ENCODE measurements around the gene STPG4.

STPG4 gene

GRCh38 chr2:47069628-47070154 lies 85.4 kb downstream of the STPG4 start:
- no peak for DNase-seq

GRCh38 chr2:47068981-47069627 lies 86.0 kb downstream of the STPG4 start:
- no peak for DNase-seq

GRCh38 chr2:47067788-47068407 lies 87.2 kb downstream of the STPG4 start:
- no peak for DNase-seq

- DNase-seq = no peak
These were observed 89.2 kb downstream of the STPG4 start for GRCh38 chr2:47065771-47066380.

GRCh38 chr2:47065343-47065742 lies 89.8 kb downstream of the STPG4 start:
- no peak for DNase-seq

- no peak for DNase-seq
These were observed 91.0 kb downstream of the STPG4 start for GRCh38 chr2:47064106-47064505.

GRCh38 chr2:47063538-47063930 lies 91.6 kb downstream of the STPG4 start:
- DNase-seq = no peak

- no peak for DNase-seq
These were observed 92.2 kb downstream of the STPG4 start for GRCh38 chr2:47062681-47063537.

- no peak for DNase-seq
These were observed 93.0 kb downstream of the STPG4 start for GRCh38 chr2:47061944-47062678.

- DNase-seq = no peak
These were observed 94.4 kb downstream of the STPG4 start for GRCh38 chr2:47060652-47061170.

- no peak for DNase-seq
These were observed 96.8 kb downstream of the STPG4 start for GRCh38 chr2:47058003-47058931.

- DNase-seq = no peak
These were observed 97.5 kb downstream of the STPG4 start for GRCh38 chr2:47057687-47058002.

GRCh38 chr2:47056868-47057686 lies 98.0 kb downstream of the STPG4 start:
- no peak for DNase-seq

GRCh38 chr2:47056374-47056773 lies 98.7 kb downstream of the STPG4 start:
- no peak for DNase-seq

GRCh38 chr2:47054868-47055267 lies 100.2 kb downstream of the STPG4 start:
- DNase-seq = no peak

GRCh38 chr2:47054036-47054555 lies 101.0 kb downstream of the STPG4 start:
- no peak for DNase-seq

- no peak for DNase-seq
These were observed 102.3 kb downstream of the STPG4 start for GRCh38 chr2:47052847-47053246.

- no peak for DNase-seq
These were observed 103.5 kb downstream of the STPG4 start for GRCh38 chr2:47051562-47051961.

GRCh38 chr2:47050762-47051161 lies 104.3 kb downstream of the STPG4 start:
- no peak for DNase-seq

Data from stimulated activated naive CD4-positive, alpha-beta T cell treated with Interleukin-2 at 50 U/mL for 16 hours (primary cell).